Right lobe of liver (tissue), 4 donors: Measurements from ENCODE around the gene SLC36A3.

ENCODE experiments used
- CTCF ChIP-seq, 4 donors: fragments of 200-600 bp in 3 of 4; fragments of 450-650 bp in 1 of 4; IDR thresholded peaks; one replicate each; pipeline versions ENCODE4 v1.5.1 to v1.8.0; 2016 to 2022; ENCODE audit warnings: antibody characterized with exemption in 4 of 4, mild to moderate bottlenecking in 2 of 4
- POLR2A ChIP-seq: fragments of 450-650 bp; IDR thresholded peaks from one replicate; pipeline ENCODE4 v1.6.1; 2017; ENCODE audit warnings: antibody characterized with exemption, mild to moderate bottlenecking
- donor health status: DM: no; HTN: no; CAD: no.
- donor health status: DM: no; HTN: no; CAD: no.
- donor health status: DM: no; HTN: yes; CAD: no.

GRCh38 chr5:151227918-151228447 is 75.6 kb downstream of the SLC36A3 start:
- no peak for TF ChIP-seq CTCF (IDR thresholded peaks at IDR 0.05)
- no peak for TF ChIP-seq POLR2A
